Mesenchymal stem cell (in vitro differentiated cells and primary cell): ENCODE data around the gene HEPN1.

Source experiments
- DNase-seq: peaks from one replicate; pipeline ENCODE4 v3.0.0-alpha.2; 2013
- H2AFZ ChIP-seq: one replicate; pipeline ENCODE4 v1.6.1; 2013; ENCODE audit warnings: low read depth, mild to moderate bottlenecking, control low read depth, inconsistent platforms, low read length, moderate library complexity
- H2AK5ac ChIP-seq: 2 replicates; pipeline ENCODE4 v1.6.1; 2013; ENCODE audit warnings: low read length, moderate library complexity, mild to moderate bottlenecking, inconsistent platforms; ENCODE audit not compliant: severe bottlenecking
- H2BK120ac ChIP-seq: one replicate; pipeline ENCODE4 v1.6.1; 2013; ENCODE audit warnings: low read depth, mild to moderate bottlenecking, inconsistent platforms, low read length, moderate library complexity
- H2BK12ac ChIP-seq, 2 experiments: one replicate each; pipeline ENCODE4 v1.6.1; 2013; ENCODE audit warnings: inconsistent platforms in 2 of 2, low read length in 2 of 2, mild to moderate bottlenecking in 2 of 2, moderate library complexity in 2 of 2, control low read depth in 1 of 2
- H2BK15ac ChIP-seq: one replicate; pipeline ENCODE4 v1.6.1; 2013; ENCODE audit warnings: mild to moderate bottlenecking, low read depth, inconsistent platforms; ENCODE audit not compliant: poor library complexity, severe bottlenecking
- H2BK5ac ChIP-seq: 2 replicates; pipeline ENCODE4 v1.6.1; 2013; ENCODE audit warnings: low read depth, mild to moderate bottlenecking, low read length, control low read depth, inconsistent platforms; ENCODE audit not compliant: poor library complexity, severe bottlenecking
- H3K14ac ChIP-seq, 2 experiments: one replicate each; pipeline ENCODE4 v1.6.1; 2013; ENCODE audit warnings: inconsistent platforms in 2 of 2, low read length in 2 of 2, control low read depth in 1 of 2, mild to moderate bottlenecking in 1 of 2, moderate library complexity in 1 of 2
- H3K18ac ChIP-seq, 2 experiments: one replicate each; pipeline ENCODE4 v1.6.1; 2013; ENCODE audit warnings: inconsistent platforms in 2 of 2, low read length in 2 of 2, control low read depth in 1 of 2, low read depth in 1 of 2, mild to moderate bottlenecking in 1 of 2
- H3K23ac ChIP-seq, 2 experiments: one replicate each; pipeline ENCODE4 v1.6.1; 2013; ENCODE audit warnings: inconsistent platforms in 2 of 2, low read length in 2 of 2, mild to moderate bottlenecking in 2 of 2, moderate library complexity in 2 of 2, control low read depth in 1 of 2
- H3K27ac ChIP-seq: 2 replicates; pipeline ENCODE4 v1.5.1; 2013; ENCODE audit warnings: mild to moderate bottlenecking, moderate library complexity, low read length, control low read depth, inconsistent platforms; ENCODE audit not compliant: poor library complexity, severe bottlenecking
- H3K27me3 ChIP-seq, 2 experiments: 2 replicates each; pipeline versions ENCODE4 v1.6.1 to v1.7.0; 2013; ENCODE audit warnings: low read length in 2 of 2, mild to moderate bottlenecking in 2 of 2, moderate library complexity in 2 of 2, control low read depth in 1 of 2, inconsistent platforms in 1 of 2; ENCODE audit not compliant: control insufficient read depth in 1 of 2, insufficient read depth in 1 of 2
- H3K36me3 ChIP-seq, 2 experiments: 2 replicates each; pipeline versions ENCODE4 v1.6.1 to v1.7.0; 2013; ENCODE audit warnings: low read length in 2 of 2, control low read depth in 1 of 2, inconsistent platforms in 1 of 2, low read depth in 1 of 2, mild to moderate bottlenecking in 1 of 2; ENCODE audit not compliant: insufficient read depth in 2 of 2, control insufficient read depth in 1 of 2
- H3K4ac ChIP-seq, 2 experiments: one replicate each; pipeline ENCODE4 v1.6.1; 2013; ENCODE audit warnings: inconsistent platforms in 2 of 2, low read length in 2 of 2, mild to moderate bottlenecking in 2 of 2, moderate library complexity in 2 of 2, control low read depth in 1 of 2, low read depth in 1 of 2
- H3K4me1 ChIP-seq: 2 replicates; pipeline ENCODE4 v1.6.1; 2013; ENCODE audit warnings: low read depth, low read length, control low read depth; ENCODE audit not compliant: control insufficient read depth, insufficient read depth
- H3K4me2 ChIP-seq: 2 replicates; pipeline ENCODE4 v1.6.1; 2013; ENCODE audit warnings: low read length, mild to moderate bottlenecking, inconsistent platforms; ENCODE audit not compliant: poor library complexity, severe bottlenecking
- H3K4me3 ChIP-seq, 2 experiments: 2 replicates each; pipeline versions ENCODE4 v1.5.1 to v1.7.0; 2013; ENCODE audit warnings: low read length in 2 of 2, mild to moderate bottlenecking in 2 of 2, control low read depth in 1 of 2, low read depth in 1 of 2; ENCODE audit not compliant: insufficient read depth in 1 of 2
- H3K79me1 ChIP-seq: replicated peaks from 2 replicates; pipeline ENCODE4 v1.6.1; 2013; ENCODE audit warnings: mild to moderate bottlenecking, control low read depth, low read length, inconsistent platforms; ENCODE audit not compliant: poor library complexity, severe bottlenecking
- H3K9ac ChIP-seq: 2 replicates; pipeline ENCODE4 v1.7.0; 2013; ENCODE audit warnings: mild to moderate bottlenecking, low read length, moderate library complexity
- H3K9me3 ChIP-seq: 2 replicates; pipeline ENCODE4 v1.7.0; 2013; ENCODE audit warnings: mild to moderate bottlenecking, low read length; ENCODE audit not compliant: control insufficient read depth
- H4K8ac ChIP-seq: one replicate; pipeline ENCODE4 v1.6.1; 2013; ENCODE audit warnings: inconsistent platforms, mild to moderate bottlenecking, low read length, moderate library complexity
- H4K91ac ChIP-seq: one replicate; pipeline ENCODE4 v1.6.1; 2013; ENCODE audit warnings: mild to moderate bottlenecking, low read length, inconsistent platforms
- WGBS: methylation state at CpG from one replicate; pipeline ENCODE4 v1.1.7; 2013; ENCODE audit warnings: mixed read lengths; 5-methylcytosine and 5-hydroxymethylcytosine counted together

HEPN1 gene

DNA sequence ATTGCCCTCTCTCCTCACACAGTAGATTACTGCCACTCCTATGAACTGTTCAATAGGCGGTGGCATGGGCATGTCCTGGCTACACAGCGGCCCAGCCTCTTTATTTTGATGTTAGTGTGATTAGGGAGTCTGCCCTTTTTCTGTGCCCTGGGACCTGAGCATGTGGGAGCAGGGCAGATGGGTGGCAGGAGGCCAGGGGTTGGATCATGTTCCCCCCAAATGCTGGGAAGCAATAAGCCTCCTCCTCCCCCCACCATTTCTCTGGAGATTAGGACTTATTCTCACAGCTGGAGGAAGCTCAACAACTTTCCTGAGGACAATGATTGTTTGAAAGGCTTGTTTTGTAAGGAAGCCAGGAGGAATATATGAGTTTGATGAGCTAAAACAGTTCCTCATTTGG lies 848 bp downstream of the HEPN1 start:
- WGBS, result 100% methylated on average over 2 of the region's 2 CpGs
- no peak overlapping the region for H2BK12ac ChIP-seq
- H3K23ac ChIP-seq, result no peak overlapping the region

DNA sequence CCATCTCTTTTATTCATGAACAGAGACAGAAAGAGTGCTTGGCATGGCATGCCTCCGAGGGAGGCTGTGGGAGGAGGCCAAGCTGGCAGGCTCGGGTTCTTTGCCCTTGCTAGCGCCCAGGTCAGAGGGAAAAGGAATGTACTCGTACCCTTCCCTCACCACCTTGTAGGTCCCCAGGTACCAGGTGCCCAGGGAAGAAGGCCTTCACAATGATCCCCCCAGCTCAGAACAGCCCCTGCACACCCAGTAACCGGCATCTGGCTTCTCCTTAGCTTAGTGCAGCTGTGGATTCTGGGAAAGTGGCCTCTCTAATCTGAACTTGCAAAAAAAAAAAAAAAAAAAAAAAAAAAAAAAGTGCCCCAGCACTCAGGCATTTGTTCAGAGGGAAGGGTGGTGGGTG lies 1.3 kb downstream of the HEPN1 start:
- Histone ChIP-seq H2BK5ac (no peak overlapping the region), H3K27ac (no peak overlapping the region), H3K18ac (peak overlapping the region in 1 of 2 experiments; percentile 14), H3K36me3 (no peaks in the 10 kb centered on the region), H3K14ac (no peak overlapping the region), H3K9me3 (no peaks in the 10 kb centered on the region), H4K8ac (peak overlapping the region; percentile 87), H3K9ac (peak overlapping the region; percentile 56), H4K91ac (peak overlapping the region; percentile 32), H2BK12ac (no peak overlapping the region), H3K4me1 (peaks cover 13% of the 10 kb centered on the region), H2BK15ac (no peak overlapping the region), H3K79me1 (no peaks in the 10 kb centered on the region), H3K4me2 (peak overlapping the region; percentile 79), H3K27me3 (peaks cover 0 to 5% of the 10 kb centered on the region in 2 experiments), H3K4me3 (no peak overlapping the region), H2AK5ac (peak overlapping the region; percentile 73), H2AFZ (no peak overlapping the region), H3K4ac (no peak overlapping the region), H3K23ac (no peak overlapping the region), H2BK120ac (no peak overlapping the region)
- no peak for DNase-seq
- 86% methylated on average over 5 of the region's 5 CpGs for WGBS

More for the DNA sequence above, 848 bp downstream of the HEPN1 start:
- Histone ChIP-seq H3K79me1 (no peaks in the 10 kb centered on the region), H3K4me2 (no peak overlapping the region), H2AFZ (no peak overlapping the region), H2BK15ac (no peak overlapping the region), H3K4me1 (peaks cover 13% of the 10 kb centered on the region), H2AK5ac (no peak overlapping the region), H4K8ac (peak overlapping the region; percentile 32), H3K36me3 (no peaks in the 10 kb centered on the region), H3K4me3 (no peak overlapping the region), H3K18ac (no peak overlapping the region), H3K27me3 (peaks cover 0 to 5% of the 10 kb centered on the region in 2 experiments), H3K9ac (no peak overlapping the region), H3K4ac (no peak overlapping the region), H3K27ac (no peak overlapping the region), H2BK120ac (no peak overlapping the region), H3K14ac (no peak overlapping the region), H4K91ac (no peak overlapping the region), H2BK5ac (no peak overlapping the region), H3K9me3 (no peaks in the 10 kb centered on the region)
- DNase-seq, result no peak

DNA sequence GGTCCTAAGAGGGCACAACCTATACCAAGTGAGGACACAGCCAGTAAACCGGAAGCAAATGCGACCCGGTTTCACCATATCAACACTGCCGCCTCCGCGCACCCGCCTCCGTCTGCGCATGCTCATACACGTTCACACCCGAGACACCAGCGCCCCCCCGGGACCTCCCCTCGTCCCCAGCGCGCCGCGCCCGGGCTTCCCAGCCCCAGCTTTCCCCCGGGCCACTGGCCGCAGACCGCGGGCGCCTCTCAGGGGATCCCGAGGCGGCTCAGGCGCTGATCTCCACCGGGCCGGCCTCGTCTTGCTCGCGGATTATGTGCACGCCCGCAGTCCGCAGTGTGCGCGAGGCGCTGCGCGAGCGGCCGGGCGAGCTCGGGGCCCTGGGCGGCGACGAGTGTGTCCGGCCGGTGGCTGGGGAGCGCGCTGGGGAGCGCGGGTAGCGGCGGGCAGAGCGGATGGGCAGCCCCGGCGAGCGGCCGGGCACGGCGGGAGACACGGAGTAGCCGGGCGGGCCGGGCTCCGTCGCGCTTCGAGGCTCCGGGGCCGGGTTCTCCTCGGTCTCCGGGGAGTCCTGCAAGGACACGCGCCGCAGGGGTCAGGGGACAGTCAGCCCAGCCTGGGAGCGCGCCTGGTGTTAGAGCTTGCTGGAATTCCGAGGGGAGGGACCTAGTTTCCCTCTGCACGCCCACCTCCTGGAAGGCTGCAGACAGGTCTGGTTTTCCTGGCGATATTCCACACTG lies 2.0 kb downstream of the HEPN1 start:
- WGBS, result 2% methylated on average over 63 of the region's 82 CpGs
- Histone ChIP-seq H2AFZ (peak overlapping the region; percentile 58), H3K27me3 (peaks cover 0 to 5% of the 10 kb centered on the region in 2 experiments), H3K9ac (peak overlapping the region; percentile 56), H3K4me3 (peak overlapping the region; percentile 64 to 65), H3K14ac (peak overlapping the region in 1 of 2 experiments; percentile 79), H2BK120ac (peak overlapping the region; percentile 78), H3K18ac (peak overlapping the region; percentile 81 to 90), H2AK5ac (no peak overlapping the region), H3K36me3 (no peaks in the 10 kb centered on the region), H2BK12ac (peak overlapping the region; percentile 8 to 15), H3K23ac (peak overlapping the region in 1 of 2 experiments; percentile 85), H2BK15ac (peak overlapping the region; percentile 93), H2BK5ac (peak overlapping the region; percentile 79), H4K8ac (peak overlapping the region; percentile 94), H3K27ac (no peak overlapping the region), H3K79me1 (no peaks in the 10 kb centered on the region), H4K91ac (peak overlapping the region; percentile 70), H3K4me1 (peaks cover 11% of the 10 kb centered on the region), H3K9me3 (no peaks in the 10 kb centered on the region), H3K4me2 (peak overlapping the region; percentile 79), H3K4ac (peak overlapping the region; percentile 41 to 83)
- peak; percentile 74 for DNase-seq

DNA sequence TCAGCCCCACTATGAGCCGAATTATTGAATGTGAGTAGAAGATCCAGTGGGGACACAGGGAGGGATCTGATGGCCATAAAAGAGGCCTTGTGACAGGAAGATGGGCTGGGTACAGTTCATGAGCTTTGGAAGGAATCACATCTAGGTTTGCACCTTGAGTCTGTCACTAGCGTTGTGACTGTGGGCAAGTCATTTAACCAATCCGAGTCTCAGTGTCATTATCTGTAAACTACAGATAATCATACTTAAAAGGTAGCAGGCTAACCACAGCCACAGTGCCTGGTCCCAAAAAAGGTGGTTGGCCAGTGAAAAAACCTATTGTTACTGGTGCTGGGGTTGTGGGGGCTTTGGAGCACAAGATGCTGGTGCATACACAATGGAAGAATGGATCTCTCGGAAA lies 3.8 kb downstream of the HEPN1 start:
- H3K9me3 ChIP-seq, result no peaks in the 10 kb centered on the region
- H3K23ac ChIP-seq, result no peak overlapping the region
- no peak overlapping the region for H2BK120ac ChIP-seq
- no peak overlapping the region for H2BK12ac ChIP-seq
- no peak overlapping the region for H4K8ac ChIP-seq
- no peak overlapping the region for H3K4ac ChIP-seq
- no peak overlapping the region for H2BK15ac ChIP-seq
- no peak overlapping the region for H3K4me3 ChIP-seq
- H2AK5ac ChIP-seq, result no peak overlapping the region
- no peak overlapping the region for H2BK5ac ChIP-seq
- no peaks in the 10 kb centered on the region for H3K36me3 ChIP-seq
- H2AFZ ChIP-seq, result no peak overlapping the region
- over 99% methylated on average over 4 of the region's 4 CpGs for WGBS
- no peak overlapping the region for H3K14ac ChIP-seq
- no peaks in the 10 kb centered on the region for H3K79me1 ChIP-seq
- no peak overlapping the region for H3K27ac ChIP-seq
- DNase-seq, result no peak
- peaks cover 11% of the 10 kb centered on the region for H3K4me1 ChIP-seq
- H3K18ac ChIP-seq, result no peak overlapping the region
- H3K9ac ChIP-seq, result no peak overlapping the region
- no peak overlapping the region for H4K91ac ChIP-seq
- H3K27me3 ChIP-seq, result peaks cover 0 to 5% of the 10 kb centered on the region in 2 experiments
- H3K4me2 ChIP-seq, result no peak overlapping the region
